SU-DHL-6 (cell line): ENCODE data around the gene DDX11.
"Not testable (repeated sequence)": the region's sequence is repeated elsewhere in the genome, so short reads cannot be mapped to it uniquely, and the experiment has no call there.

ENCODE experiments used
- EZH2phosphoT487 ChIP-seq: fragments of 200-600 bp; sonication (generic), shearing (Covaris generic); conservative IDR thresholded peaks from 2 replicates; pipeline ENCODE4 v1.6.1; 2018; ENCODE audit warnings: mild to moderate bottlenecking, antibody characterized with exemption, low read length, moderate library complexity, mixed read lengths
- TF ChIP-seq, protein P1 (sequence below): fragments of 200-600 bp; sonication (generic); IDR thresholded peaks from one replicate; pipeline ENCODE4 v1.5.1; 2017; ENCODE audit warnings: antibody characterized with exemption, mild to moderate bottlenecking, low read length, moderate library complexity; ENCODE audit not compliant: insufficient read depth, poor library complexity, severe bottlenecking

DNA sequence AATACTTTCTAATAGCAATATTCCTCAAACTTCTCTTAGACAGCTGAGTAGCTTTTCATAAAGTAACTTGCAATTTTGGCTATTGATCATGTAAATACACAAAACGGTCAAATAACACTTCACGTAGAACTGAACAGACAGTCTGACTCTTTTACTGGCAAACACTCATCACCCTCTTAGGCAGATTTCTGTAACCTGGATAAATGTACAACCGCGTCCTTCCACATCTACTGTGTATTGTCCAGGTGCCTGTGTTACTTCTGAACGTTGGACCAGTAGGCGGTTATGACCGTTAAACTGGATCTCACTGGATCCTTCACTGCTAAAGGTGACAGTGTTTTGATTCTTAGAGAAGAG lies 43.2 kb downstream of the DDX11 start:
- TF ChIP-seq, protein P1, sequence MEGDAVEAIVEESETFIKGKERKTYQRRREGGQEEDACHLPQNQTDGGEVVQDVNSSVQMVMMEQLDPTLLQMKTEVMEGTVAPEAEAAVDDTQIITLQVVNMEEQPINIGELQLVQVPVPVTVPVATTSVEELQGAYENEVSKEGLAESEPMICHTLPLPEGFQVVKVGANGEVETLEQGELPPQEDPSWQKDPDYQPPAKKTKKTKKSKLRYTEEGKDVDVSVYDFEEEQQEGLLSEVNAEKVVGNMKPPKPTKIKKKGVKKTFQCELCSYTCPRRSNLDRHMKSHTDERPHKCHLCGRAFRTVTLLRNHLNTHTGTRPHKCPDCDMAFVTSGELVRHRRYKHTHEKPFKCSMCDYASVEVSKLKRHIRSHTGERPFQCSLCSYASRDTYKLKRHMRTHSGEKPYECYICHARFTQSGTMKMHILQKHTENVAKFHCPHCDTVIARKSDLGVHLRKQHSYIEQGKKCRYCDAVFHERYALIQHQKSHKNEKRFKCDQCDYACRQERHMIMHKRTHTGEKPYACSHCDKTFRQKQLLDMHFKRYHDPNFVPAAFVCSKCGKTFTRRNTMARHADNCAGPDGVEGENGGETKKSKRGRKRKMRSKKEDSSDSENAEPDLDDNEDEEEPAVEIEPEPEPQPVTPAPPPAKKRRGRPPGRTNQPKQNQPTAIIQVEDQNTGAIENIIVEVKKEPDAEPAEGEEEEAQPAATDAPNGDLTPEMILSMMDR, result not testable (repeated sequence)
- TF ChIP-seq EZH2phosphoT487, result not testable (repeated sequence)
